CD4-positive, alpha-beta T cell treated with Interleukin-4 for 1 hour (primary cell): ENCODE data around the gene SVOPL.
A peak's percentile ranks its signal among the peaks of the same experiment; 100 is the strongest.
"Not testable (repeated sequence)": the region's sequence is repeated elsewhere in the genome, so short reads cannot be mapped to it uniquely, and the experiment has no call there.

Experiments
- DNase-seq, 2 donors: peaks; one replicate each; pipeline ENCODE4 v3.0.0-alpha.2; 2020 to 2022

The SVOPL gene, protein sequence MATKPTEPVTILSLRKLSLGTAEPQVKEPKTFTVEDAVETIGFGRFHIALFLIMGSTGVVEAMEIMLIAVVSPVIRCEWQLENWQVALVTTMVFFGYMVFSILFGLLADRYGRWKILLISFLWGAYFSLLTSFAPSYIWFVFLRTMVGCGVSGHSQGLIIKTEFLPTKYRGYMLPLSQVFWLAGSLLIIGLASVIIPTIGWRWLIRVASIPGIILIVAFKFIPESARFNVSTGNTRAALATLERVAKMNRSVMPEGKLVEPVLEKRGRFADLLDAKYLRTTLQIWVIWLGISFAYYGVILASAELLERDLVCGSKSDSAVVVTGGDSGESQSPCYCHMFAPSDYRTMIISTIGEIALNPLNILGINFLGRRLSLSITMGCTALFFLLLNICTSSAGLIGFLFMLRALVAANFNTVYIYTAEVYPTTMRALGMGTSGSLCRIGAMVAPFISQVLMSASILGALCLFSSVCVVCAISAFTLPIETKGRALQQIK

DNA sequence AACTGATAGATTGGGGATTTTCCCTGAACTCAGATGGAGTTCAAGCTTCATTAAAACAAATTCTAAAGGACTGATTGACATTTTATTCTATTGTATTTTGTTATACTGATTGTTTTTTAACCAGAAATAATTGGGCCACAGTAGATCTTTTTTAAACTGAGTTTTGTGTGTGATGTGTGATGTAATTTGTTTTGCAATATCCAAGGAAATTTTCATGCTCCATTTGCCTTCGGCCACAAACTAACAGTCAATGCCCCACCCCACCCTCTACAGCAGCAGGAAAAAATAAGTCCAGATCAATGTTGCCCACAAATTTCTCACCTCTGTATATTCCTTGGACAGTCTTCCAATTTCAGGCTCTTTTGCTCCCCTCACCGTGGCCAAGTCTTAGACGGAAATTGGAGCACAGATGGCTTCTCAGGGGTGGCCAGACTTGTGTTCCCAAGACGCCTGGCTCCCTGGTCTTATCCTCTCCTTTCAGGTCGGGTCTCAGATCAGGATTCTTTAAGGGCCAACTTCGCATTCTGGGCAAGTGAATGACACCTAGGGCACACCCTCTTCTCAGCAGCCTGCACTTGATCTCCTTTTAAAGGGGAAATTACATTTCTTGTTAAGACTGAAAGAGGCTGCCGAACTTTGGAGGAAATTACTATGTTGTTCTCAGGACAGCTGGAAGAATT, at the start of gene SVOPL:
Gene SVOPL, minus strand, starts transcription at position 506 of the 680 bp plus-strand sequence. CDS start 22,317 bp downstream, outside the sequence.
- no peak for DNase-seq

GRCh38 chr7:138750473-138750872, 49.3 kb upstream of the SVOPL start:
- DNase-seq, result no peak

GRCh38 chr7:138749960-138750359, 48.8 kb upstream of the SVOPL start:
- DNase-seq, result no peak

DNA sequence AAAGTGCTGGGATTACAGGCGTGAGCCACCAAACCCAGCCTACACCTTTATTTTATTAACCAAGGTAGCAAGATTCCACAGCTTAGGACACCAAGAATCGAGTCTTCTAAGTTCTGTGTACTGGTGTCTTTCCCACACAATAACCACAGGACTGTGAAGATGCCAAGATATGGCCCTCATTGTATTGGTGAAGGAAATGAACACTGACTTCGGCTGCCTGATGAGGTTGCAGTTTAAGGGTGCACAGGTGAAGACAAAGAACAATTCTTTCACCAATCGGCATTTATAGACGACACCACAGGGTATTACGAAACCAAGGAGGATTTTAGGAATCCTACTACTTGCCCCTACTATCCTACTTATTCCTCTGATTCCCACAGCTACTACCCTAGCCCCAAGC, 47.5 kb upstream of the SVOPL start:
- DNase-seq, result no peak

GRCh38 chr7:138746073-138746472, 44.9 kb upstream of the SVOPL start:
- DNase-seq, result no peak

- no peak for DNase-seq
These were observed 44.0 kb upstream of the SVOPL start for GRCh38 chr7:138745189-138745588.

DNA sequence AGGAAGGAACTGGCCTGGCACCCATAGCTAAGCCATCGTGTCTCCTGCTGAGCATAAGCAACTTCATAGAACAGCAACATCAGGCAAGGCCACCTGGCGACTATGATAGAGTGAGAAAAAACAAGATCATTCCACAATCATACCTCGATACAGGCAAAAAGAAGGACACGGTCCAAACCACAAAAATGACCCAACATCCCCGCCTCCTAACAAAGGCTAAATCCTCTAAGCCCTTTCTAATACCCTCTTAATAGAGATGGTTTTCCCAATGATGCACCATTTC, 40.2 kb upstream of the SVOPL start:
- DNase-seq, result no peak

- DNase-seq, result no peak
These were observed 38.7 kb upstream of the SVOPL start for GRCh38 chr7:138739859-138740258.

DNA sequence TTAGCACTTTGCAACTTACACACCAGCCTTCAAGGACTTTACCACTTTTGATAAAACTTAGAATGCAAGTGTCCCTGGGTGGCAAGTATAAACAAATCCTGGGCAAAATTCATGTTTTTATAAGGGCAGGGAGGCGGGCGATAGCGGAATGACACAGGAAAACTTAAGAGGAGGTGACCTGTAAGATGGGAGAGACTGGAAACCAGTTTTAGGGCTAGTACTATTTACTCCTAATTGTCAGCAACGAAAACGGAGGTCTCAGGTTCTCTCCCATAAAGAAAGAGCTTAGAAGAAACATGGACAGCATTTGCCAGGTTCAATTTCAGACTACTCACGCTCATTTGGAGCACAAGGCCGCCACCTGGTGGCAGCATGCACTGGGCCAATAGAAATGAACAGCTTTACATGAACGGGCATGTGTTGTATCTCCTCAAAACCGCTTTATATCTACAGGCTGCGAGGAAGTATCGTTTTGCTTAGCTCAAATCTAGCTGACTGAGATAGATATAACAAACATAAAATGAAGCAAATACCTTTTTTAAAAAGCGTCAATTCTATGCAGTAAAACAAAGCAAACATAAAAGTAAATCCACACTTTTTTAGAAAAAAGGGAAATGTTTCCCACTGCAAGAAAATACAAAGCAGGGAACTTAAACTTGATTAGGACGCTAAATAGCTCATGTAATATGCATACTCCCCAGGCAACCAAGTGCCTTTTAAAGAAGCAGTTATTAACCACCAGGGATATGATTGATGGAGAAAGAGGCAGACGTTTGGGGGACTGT, 37.6 kb upstream of the SVOPL start:
- DNase-seq, result peak; percentile 82 to 83

DNA sequence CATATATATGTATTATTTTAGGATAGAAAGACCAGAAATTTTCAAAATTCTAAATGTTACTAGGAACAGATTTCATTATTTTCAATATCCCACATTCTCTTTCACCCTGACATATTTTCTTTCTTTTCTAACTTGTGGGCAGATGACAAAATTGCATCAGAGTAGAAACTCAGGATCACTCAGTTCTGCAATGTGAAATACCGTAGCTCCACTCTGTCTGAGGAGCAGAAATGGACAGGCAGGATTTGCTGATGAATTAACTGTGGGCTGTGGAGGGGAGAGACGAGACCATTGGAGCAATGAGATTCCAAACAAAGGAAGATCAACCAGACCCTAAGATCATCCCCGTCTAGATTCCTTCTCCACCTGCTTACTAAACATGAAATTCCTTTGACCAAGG, 37.0 kb upstream of the SVOPL start:
- no peak for DNase-seq

DNA sequence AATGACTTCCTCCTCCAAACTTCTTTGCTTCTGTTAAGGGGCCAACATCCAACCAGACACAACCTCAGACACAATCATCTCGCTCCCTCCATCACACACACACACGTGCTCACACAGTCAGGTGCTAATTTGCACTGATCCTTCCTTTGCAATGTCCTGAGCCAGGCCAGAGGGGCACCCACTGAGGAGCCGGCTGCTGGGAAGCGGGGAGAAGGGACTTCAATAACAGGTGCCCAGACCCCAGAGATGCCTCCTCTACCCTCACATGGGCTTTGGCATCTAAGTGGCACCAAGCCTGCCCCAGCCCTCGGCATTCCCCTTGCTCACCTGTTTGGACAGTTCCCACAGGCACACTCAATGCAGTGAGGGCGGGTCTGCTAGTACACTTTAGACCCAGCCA, 34.2 kb upstream of the SVOPL start:
- no peak for DNase-seq

GRCh38 chr7:138731733-138732132, 30.6 kb upstream of the SVOPL start:
- DNase-seq, result not testable (repeated sequence)

DNA sequence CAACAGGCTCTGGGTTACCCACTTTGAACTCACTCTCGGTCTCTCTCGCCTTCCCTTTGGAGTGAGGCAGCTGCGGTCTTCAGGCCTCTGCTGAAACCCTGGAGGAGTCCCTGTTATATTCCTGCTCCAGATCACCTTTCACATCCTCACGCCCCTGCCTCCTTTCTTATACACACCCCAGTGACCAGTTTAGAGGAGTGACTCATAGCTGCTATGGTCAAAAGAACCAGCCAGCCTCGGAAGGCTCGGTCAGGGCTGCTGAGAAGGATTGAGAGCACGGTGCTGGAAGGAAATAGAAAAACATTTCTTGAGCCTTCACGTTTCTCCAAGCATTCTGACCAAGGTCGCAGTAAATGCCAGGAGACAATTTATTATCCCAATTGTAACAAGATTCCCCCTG, 28.3 kb upstream of the SVOPL start:
- no peak for DNase-seq

DNA sequence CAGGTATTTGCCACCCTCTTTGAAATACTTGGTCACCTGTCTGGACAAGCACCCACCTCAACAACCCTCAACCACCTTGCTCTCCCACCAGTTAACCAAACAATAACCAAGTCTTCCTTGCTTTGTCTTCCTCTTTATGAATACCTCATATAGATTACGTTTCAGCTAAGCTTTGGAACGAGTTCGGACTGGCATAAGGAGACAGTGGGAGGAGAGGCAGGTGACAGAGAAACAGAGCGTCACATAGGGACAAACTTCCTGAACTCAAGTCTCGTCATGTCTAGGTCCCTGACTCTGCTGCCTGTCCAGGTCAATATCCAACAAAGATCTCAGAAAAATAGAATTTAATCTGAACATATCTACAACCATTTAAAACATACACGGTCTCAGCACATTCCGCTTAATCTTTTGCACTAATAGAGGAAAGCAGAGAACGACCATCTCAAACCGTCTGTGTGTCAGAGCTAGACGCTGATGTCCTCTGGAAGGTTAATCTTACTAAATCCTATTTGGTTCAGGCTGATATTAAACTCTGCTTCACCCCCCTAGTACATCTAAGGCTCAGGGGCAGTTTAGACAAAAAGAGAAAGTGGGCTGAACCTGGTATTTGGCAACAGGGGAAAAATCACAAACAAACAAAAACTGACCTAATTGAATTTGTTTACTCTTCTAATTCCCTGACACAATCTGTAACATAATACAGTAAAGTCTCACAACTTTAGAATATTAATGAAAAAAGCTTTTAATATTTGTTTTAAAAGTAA, 26.4 kb upstream of the SVOPL start:
- no peak for DNase-seq

DNA sequence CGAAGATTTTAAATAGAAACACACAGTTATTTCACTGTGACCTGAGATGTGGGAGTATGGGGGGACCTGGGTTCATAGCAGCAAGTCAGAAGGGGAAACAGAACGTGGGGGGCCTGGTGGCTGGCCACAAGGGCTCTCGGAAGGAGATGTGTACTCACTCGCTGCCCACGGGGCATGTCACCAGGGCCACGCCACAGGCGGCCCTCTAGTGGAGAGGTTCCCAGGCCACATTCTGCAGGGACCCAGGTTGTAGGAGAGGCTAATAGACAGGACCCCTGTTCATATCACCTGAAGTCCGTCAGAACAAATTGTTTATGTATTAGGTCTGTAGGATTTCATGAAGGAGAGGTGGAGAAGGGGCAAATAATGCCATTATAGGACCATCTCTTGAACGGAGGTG, 25.1 kb upstream of the SVOPL start:
- DNase-seq, result no peak

- DNase-seq, result no peak
These were observed 19.1 kb upstream of the SVOPL start for GRCh38 chr7:138720286-138720685.

DNA sequence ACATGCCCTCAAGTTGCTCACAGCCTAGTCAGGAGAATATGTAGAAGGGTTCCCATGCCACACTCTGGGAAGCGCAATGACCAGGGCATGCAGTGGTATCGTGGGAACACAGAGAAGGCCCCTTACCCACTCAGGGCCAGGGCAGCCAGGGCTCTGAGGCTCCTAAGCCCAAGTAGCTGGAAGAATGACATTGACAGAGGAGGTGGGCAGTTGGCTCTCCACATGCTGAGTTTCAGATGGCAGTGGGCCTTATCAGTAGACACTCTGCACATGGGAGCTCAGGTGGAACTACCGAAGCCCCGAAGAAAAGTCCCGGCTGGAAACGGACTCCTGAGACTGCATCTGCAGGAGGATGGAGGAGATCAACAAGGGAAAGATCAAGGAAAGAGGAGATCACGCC, 15.7 kb upstream of the SVOPL start:
- DNase-seq, result no peak

- no peak for DNase-seq
These were observed 12.0 kb upstream of the SVOPL start for GRCh38 chr7:138713191-138713590.

DNA sequence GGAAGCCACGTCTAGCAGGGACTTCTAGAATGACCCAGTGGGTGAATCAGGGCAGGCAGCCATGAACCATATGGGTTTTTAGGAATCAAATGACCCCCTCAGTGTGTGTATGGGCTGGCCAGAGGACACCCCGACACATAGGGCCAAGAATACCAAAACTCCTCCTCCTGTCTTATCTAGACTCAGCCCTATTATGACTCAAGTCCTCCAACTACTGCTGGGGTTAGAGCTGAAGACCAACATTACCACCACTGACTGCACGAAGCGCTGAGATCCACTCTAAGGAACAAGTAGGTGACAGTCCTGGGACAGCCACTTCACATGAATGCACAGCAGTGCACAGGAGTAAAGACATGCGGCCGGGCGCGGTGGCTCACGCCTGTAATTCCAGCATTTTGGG, 11.5 kb upstream of the SVOPL start:
- DNase-seq, result no peak

GRCh38 chr7:138710536-138711385, 9.6 kb upstream of the SVOPL start:
- no peak for DNase-seq

GRCh38 chr7:138705167-138705566, 4.0 kb upstream of the SVOPL start:
- no peak for DNase-seq

DNA sequence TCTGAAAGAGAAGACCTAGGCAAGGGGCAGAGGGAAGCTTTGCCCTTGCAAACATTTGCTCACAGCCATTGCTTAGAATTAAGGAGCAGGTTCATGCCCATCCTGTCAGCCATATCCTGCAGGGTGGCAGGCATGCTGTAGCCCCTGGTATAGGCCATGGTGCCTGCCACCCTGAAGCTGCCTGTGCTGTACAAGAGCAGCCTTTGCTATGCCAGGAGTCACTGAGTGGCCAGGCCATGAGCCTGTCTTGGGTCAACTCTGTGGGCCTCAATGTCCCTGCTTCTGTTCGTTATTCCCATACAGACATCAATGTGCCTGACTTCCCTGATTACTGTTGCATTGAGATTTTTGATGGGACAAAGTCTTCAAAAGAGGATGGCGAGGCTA, 368 bp upstream of the SVOPL start:
- DNase-seq, result no peak
